Thyroid gland (tissue), 4 donors: Measurements from ENCODE around the gene RIN1.

Experiments used
- POLR2A ChIP-seq, 2 donors: fragments of 450-650 bp; IDR thresholded peaks; one replicate each; pipeline ENCODE4 v1.6.1; 2017; ENCODE audit warnings: antibody characterized with exemption in 2 of 2, mild to moderate bottlenecking in 2 of 2, moderate library complexity in 1 of 2
- TF ChIP-seq, protein P1 (sequence below), 6 experiments: fragments of 200-600 bp in 3 of 6; fragments of 450-650 bp in 3 of 6; sonication (generic) in 3 of 6; IDR thresholded peaks; one replicate each; pipeline ENCODE4 v1.5.1; 2016 to 2019; ENCODE audit warnings: antibody characterized with exemption in 6 of 6, mild to moderate bottlenecking in 2 of 6, inconsistent platforms in 1 of 6, moderate library complexity in 1 of 6

GRCh38 chr11:66315921-66316811 is 20.1 kb downstream of the RIN1 start:
- TF ChIP-seq, protein P1, sequence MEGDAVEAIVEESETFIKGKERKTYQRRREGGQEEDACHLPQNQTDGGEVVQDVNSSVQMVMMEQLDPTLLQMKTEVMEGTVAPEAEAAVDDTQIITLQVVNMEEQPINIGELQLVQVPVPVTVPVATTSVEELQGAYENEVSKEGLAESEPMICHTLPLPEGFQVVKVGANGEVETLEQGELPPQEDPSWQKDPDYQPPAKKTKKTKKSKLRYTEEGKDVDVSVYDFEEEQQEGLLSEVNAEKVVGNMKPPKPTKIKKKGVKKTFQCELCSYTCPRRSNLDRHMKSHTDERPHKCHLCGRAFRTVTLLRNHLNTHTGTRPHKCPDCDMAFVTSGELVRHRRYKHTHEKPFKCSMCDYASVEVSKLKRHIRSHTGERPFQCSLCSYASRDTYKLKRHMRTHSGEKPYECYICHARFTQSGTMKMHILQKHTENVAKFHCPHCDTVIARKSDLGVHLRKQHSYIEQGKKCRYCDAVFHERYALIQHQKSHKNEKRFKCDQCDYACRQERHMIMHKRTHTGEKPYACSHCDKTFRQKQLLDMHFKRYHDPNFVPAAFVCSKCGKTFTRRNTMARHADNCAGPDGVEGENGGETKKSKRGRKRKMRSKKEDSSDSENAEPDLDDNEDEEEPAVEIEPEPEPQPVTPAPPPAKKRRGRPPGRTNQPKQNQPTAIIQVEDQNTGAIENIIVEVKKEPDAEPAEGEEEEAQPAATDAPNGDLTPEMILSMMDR (IDR thresholded peaks at IDR 0.05): no peak
- no peak for TF ChIP-seq POLR2A (IDR thresholded peaks at IDR 0.05)
